ENCODE data around the gene APBA2.

- no peak for TF ChIP-seq EP300 (IDR thresholded peaks at IDR 0.05)
- TF ChIP-seq CTCF (IDR thresholded peaks at IDR 0.05), result no peak
- no peak for TF ChIP-seq POLR2A (IDR thresholded peaks at IDR 0.05)
Measured at GRCh38 chr15:29058903-29059539, 173.2 kb downstream of the APBA2 start.

All from tibial nerve (tissue), 4 donors.